CD14-positive monocyte (primary cell): Measurements from ENCODE around the gene SPATA20. TPM values are rescaled to one million over a fixed set of nuclear protein-coding genes. Genes with fewer than 3 reads are reported as not detected.

Source experiments
- DNase-seq, 3 donors: peaks; one replicate each; pipeline ENCODE4 v3.0.0-alpha.2; 2011 to 2022
- H2AFZ ChIP-seq: 2 replicates; pipeline ENCODE4 v1.6.0; 2012; ENCODE audit warnings: mild to moderate bottlenecking, low read depth, low read length, inconsistent platforms; ENCODE audit not compliant: insufficient read depth, poor library complexity, severe bottlenecking
- H3K27ac ChIP-seq, 2 donors: 1 replicate in 1 of 2; 2 replicates in 1 of 2; pipeline ENCODE4 v1.5.1; 2012 to 2013; ENCODE audit warnings: low read length in 2 of 2, control low read depth in 1 of 2, inconsistent platforms in 1 of 2, low read depth in 1 of 2, mild to moderate bottlenecking in 1 of 2
- H3K27me3 ChIP-seq, 2 donors: one replicate each; pipeline versions ENCODE4 v1.6.0 to v1.6.1; 2011 to 2013; ENCODE audit warnings: low read length in 2 of 2; ENCODE audit not compliant: control insufficient read depth in 2 of 2, insufficient read depth in 2 of 2
- H3K36me3 ChIP-seq, 2 donors: replicated peaks in 1 of 2; 1 replicate in 1 of 2; 2 replicates in 1 of 2; pipeline versions ENCODE4 v1.5.1 to v1.6.1; 2012 to 2013; ENCODE audit warnings: low read length in 2 of 2, control low read depth in 1 of 2, inconsistent platforms in 1 of 2, mild to moderate bottlenecking in 1 of 2; ENCODE audit not compliant: insufficient read depth in 2 of 2, control insufficient read depth in 1 of 2
- H3K4me1 ChIP-seq, 2 donors: 1 replicate in 1 of 2; 2 replicates in 1 of 2; pipeline versions ENCODE4 v1.5.1 to v1.6.1; 2012 to 2013; ENCODE audit warnings: low read length in 2 of 2, control low read depth in 1 of 2, inconsistent platforms in 1 of 2, mild to moderate bottlenecking in 1 of 2, moderate library complexity in 1 of 2; ENCODE audit not compliant: insufficient read depth in 2 of 2, control insufficient read depth in 1 of 2
- H3K4me2 ChIP-seq: replicated peaks from 2 replicates; pipeline ENCODE3; 2012; ENCODE audit warnings: low read length, moderate library complexity, mild to moderate bottlenecking; ENCODE audit not compliant: poor library complexity, severe bottlenecking; ENCODE audit errors: extremely low read depth
- H3K4me3 ChIP-seq, 3 experiments: fragments of 200-600 bp in 1 of 3; sonication (generic) in 1 of 3; replicated peaks in 1 of 3; 1 replicate in 2 of 3; 2 replicates in 1 of 3; pipeline ENCODE4 v1.5.1; 2011 to 2013; ENCODE audit warnings: low read length in 3 of 3, mild to moderate bottlenecking in 3 of 3, control low read depth in 2 of 3, low read depth in 2 of 3, inconsistent platforms in 1 of 3, moderate library complexity in 1 of 3
- H3K79me2 ChIP-seq: 2 replicates; pipeline ENCODE4 v1.6.0; 2012; ENCODE audit warnings: mild to moderate bottlenecking, control low read depth, inconsistent platforms, low read length, moderate library complexity; ENCODE audit not compliant: insufficient read depth
- H3K9ac ChIP-seq: 2 replicates; pipeline ENCODE4 v1.6.0; 2017; ENCODE audit warnings: low read length, mild to moderate bottlenecking; ENCODE audit not compliant: insufficient read depth, poor library complexity, severe bottlenecking
- H3K9me3 ChIP-seq, 2 donors: replicated peaks in 1 of 2; 1 replicate in 1 of 2; 2 replicates in 1 of 2; pipeline versions ENCODE4 v1.5.1 to v1.6.1; 2012 to 2013; ENCODE audit warnings: low read length in 2 of 2, control low read depth in 1 of 2; ENCODE audit not compliant: control insufficient read depth in 1 of 2, insufficient read depth in 1 of 2
- H4K20me1 ChIP-seq: 2 replicates; pipeline ENCODE4 v1.6.0; 2012; ENCODE audit warnings: mild to moderate bottlenecking, low read length, control low read depth, moderate library complexity; ENCODE audit not compliant: insufficient read depth
- H3K27ac Mint-ChIP-seq, 7 donors: one replicate each; pipeline ENCODE4 v1.8.0; 2020; ENCODE audit warnings: mild to moderate bottlenecking in 7 of 7, mixed read lengths in 7 of 7, moderate library complexity in 6 of 7, inconsistent platforms in 2 of 7
- H3K27me3 Mint-ChIP-seq, 3 donors: one replicate each; pipeline ENCODE4 v1.8.0; 2021 to 2022; ENCODE audit warnings: low read depth in 3 of 3, mild to moderate bottlenecking in 3 of 3, mixed read lengths in 3 of 3, moderate library complexity in 3 of 3, inconsistent platforms in 1 of 3
- H3K36me3 Mint-ChIP-seq, 2 donors: one replicate each; pipeline ENCODE4 v1.8.0; 2020; ENCODE audit warnings: mixed read lengths in 2 of 2, inconsistent platforms in 1 of 2, mild to moderate bottlenecking in 1 of 2
- H3K4me1 Mint-ChIP-seq: one replicate; pipeline ENCODE4 v1.8.0; 2020; ENCODE audit warnings: mild to moderate bottlenecking, mixed read lengths
- H3K4me3 Mint-ChIP-seq, 2 donors: one replicate each; pipeline ENCODE4 v1.8.0; 2020; ENCODE audit warnings: mild to moderate bottlenecking in 2 of 2, mixed read lengths in 2 of 2, moderate library complexity in 1 of 2
- H3K9me3 Mint-ChIP-seq, 7 donors: one replicate each; pipeline ENCODE4 v1.8.0; 2020 to 2022; ENCODE audit warnings: mixed read lengths in 7 of 7, mild to moderate bottlenecking in 6 of 7, moderate library complexity in 6 of 7, inconsistent platforms in 2 of 7
- CTCF ChIP-seq: fragments of 200-600 bp; IDR thresholded peaks from one replicate; pipeline ENCODE4 v1.8.0; 2022; ENCODE audit warnings: antibody characterized with exemption, mild to moderate bottlenecking
- WGBS: methylation state at CpG from one replicate; pipeline ENCODE4 v1.1.5; 2013; ENCODE audit warnings: missing lambda C conversion rate; ENCODE audit not compliant: insufficient coverage; 5-methylcytosine and 5-hydroxymethylcytosine counted together
- intact Hi-C, 2 donors: fragments of 100-400 bp; cut with micrococcal nuclease; formaldehyde crosslinking; loops; one replicate each; pipeline versions ENCODE4 v1.15.0 to v1.15.1; 2023
- polyA plus RNA-seq, 3 donors: library from polyadenylated mRNA; depleted of rRNA in 1 of 3; unstranded in 2 of 3; stranded (reverse) in 1 of 3; fragments of 300-500 nt in 2 of 3; fragments of >200 nt in 1 of 3; fragmentation: Illumina TruSeq in 2 of 3; gene quantifications; 1 replicate in 2 of 3; 2 replicates in 1 of 3; pipeline ENCODE4 v1.2.3, GENCODE V29; 2012 to 2021

Gene SPATA20
- polyA plus RNA-seq, 3 donors, result 9.3 to 37.8 (median 12.2) TPM

GRCh38 chr17:50575581-50576210 is 28.7 kb downstream of the SPATA20 start:
- Mint-ChIP-seq H3K4me1 (peaks cover 2% of the 10 kb centered on the region), H3K9me3 (no peaks in the 10 kb centered on the region), H3K27ac (peak overlapping the region in 1 of 7 donors; percentile 57), H3K36me3 (no peaks in the 10 kb centered on the region), H3K4me3 (no peak overlapping the region), H3K27me3 (peaks cover 8 to 14% (median 10%) of the 10 kb centered on the region in 3 donors)
- no peak overlapping the region for H2AFZ ChIP-seq
- WGBS, result 88% methylated on average over 30 of the region's 33 CpGs
- H3K79me2 ChIP-seq, result no peaks in the 10 kb centered on the region
- H3K27ac ChIP-seq, result no peak overlapping the region
- H3K36me3 ChIP-seq, result no peaks in the 10 kb centered on the region
- H3K27me3 ChIP-seq, result no peaks in the 10 kb centered on the region
- H3K9ac ChIP-seq, result no peak overlapping the region
- no peak for TF ChIP-seq CTCF
- intact Hi-C loops, result no loop called here
- H4K20me1 ChIP-seq, result no peaks in the 10 kb centered on the region
- no peak for DNase-seq
- no peak overlapping the region for H3K4me2 ChIP-seq
- no peak overlapping the region for H3K4me3 ChIP-seq
- H3K9me3 ChIP-seq, result no peaks in the 10 kb centered on the region
- H3K4me1 ChIP-seq, result no peaks in the 10 kb centered on the region

- 62% methylated on average over 6 of the region's 13 CpGs for WGBS
- Histone ChIP-seq H3K36me3 (no peaks in the 10 kb centered on the region), H3K27ac (no peak overlapping the region), H3K27me3 (no peaks in the 10 kb centered on the region), H3K9ac (no peak overlapping the region), H4K20me1 (no peaks in the 10 kb centered on the region), H2AFZ (no peak overlapping the region), H3K79me2 (no peaks in the 10 kb centered on the region), H3K4me3 (no peak overlapping the region), H3K9me3 (no peaks in the 10 kb centered on the region), H3K4me2 (no peak overlapping the region), H3K4me1 (no peaks in the 10 kb centered on the region)
- Mint-ChIP-seq H3K27me3 (peaks cover 7 to 12% (median 10%) of the 10 kb centered on the region in 3 donors), H3K27ac (no peak overlapping the region), H3K4me3 (no peak overlapping the region), H3K4me1 (peaks cover 2% of the 10 kb centered on the region), H3K36me3 (no peaks in the 10 kb centered on the region), H3K9me3 (no peaks in the 10 kb centered on the region)
- TF ChIP-seq CTCF, result no peak
- intact Hi-C loops, result no loop called here
- DNase-seq, result no peak
These were observed 29.9 kb downstream of the SPATA20 start for GRCh38 chr17:50576864-50577263.
